Ovary (tissue), 9 donors: ENCODE measurements around the gene PHKB. TPM values are rescaled to one million over a fixed set of nuclear protein-coding genes. Genes with fewer than 3 reads are reported as not detected.

Experiments used
- DNase-seq, 5 donors: peaks; one replicate each; pipeline ENCODE4 v3.0.0-alpha.2; 2019 to 2020
- H3K27ac ChIP-seq, 2 donors: fragments of 200-600 bp; one replicate each; pipeline versions ENCODE4 v1.5.1 to v1.8.0; 2019 to 2022
- H3K27me3 ChIP-seq: fragments of 200-600 bp; one replicate; pipeline ENCODE4 v1.8.0; 2022
- H3K36me3 ChIP-seq: fragments of 200-600 bp; sonication (generic); one replicate; pipeline ENCODE4 v1.5.1; 2019
- H3K4me1 ChIP-seq: one replicate; pipeline ENCODE4 v1.8.1; 2013; ENCODE audit warnings: mild to moderate bottlenecking, moderate library complexity; ENCODE audit not compliant: insufficient read depth
- H3K4me3 ChIP-seq: fragments of 200-600 bp; sonication (generic); one replicate; pipeline ENCODE4 v1.5.1; 2017
- H3K9me3 ChIP-seq, 2 donors: fragments of 200-600 bp in 1 of 2; sonication (generic) in 1 of 2; one replicate each; pipeline versions ENCODE4 v1.5.1 to v1.8.1; 2013 to 2019; ENCODE audit warnings: mild to moderate bottlenecking in 1 of 2, moderate library complexity in 1 of 2
- EP300 ChIP-seq: sonication (generic); formaldehyde crosslinking; IDR thresholded peaks from one replicate; pipeline ENCODE4 v1.6.1; 2017; ENCODE audit warnings: antibody characterized with exemption
- POLR2A ChIP-seq: fragments of 450-650 bp; IDR thresholded peaks from one replicate; pipeline ENCODE4 v1.6.1; 2017; ENCODE audit warnings: antibody characterized with exemption, mild to moderate bottlenecking, moderate library complexity
- WGBS, 3 donors: extraction: QIAGEN DNeasy Blood & Tissue Kit in 1 of 3; methylation state at CpG; one replicate each; pipeline versions ENCODE4 v1.1.5 to v1.1.7; 2013 to 2017; 5-methylcytosine and 5-hydroxymethylcytosine counted together
- intact Hi-C, 4 donors: fragments of 100-400 bp; cut with DNase I; formaldehyde crosslinking; loops; one replicate each; pipeline versions ENCODE4 v1.11.0 to v1.15.1; 2022 to 2023
- polyA plus RNA-seq, 2 donors: library from polyadenylated mRNA; stranded (reverse); fragments of 200-250 nt in 1 of 2; fragments of 350-450 nt in 1 of 2; fragmentation: Illumina TruSeq in 1 of 2; extraction: RNeasy Lipid Tissue Mini Kit (QIAGEN cat#74804) in 1 of 2; gene quantifications; one replicate each; pipeline ENCODE4 v1.2.3, GENCODE V29; 2013 to 2014
- total RNA-seq, 7 donors: library from RNA; depleted of rRNA in 2 of 7; stranded (reverse); fragments of >200 nt in 2 of 7; fragmentation: NEBNext Ultra II Directional in 3 of 7; extraction: Animal tissue kit (Norgen Biotek cat#: 25700) in 3 of 7; gene quantifications; one replicate each; pipeline versions ENCODE4 v1.1.0 to v1.2.4, GENCODE V29; 2016 to 2023
- TF ChIP-seq, protein P1 (sequence below), 3 donors: fragments of 450-650 bp in 2 of 3; fragments of 200-600 bp in 1 of 3; IDR thresholded peaks; one replicate each; pipeline versions ENCODE4 v1.5.1 to v1.8.0; 2016 to 2022; ENCODE audit warnings: antibody characterized with exemption in 3 of 3, mild to moderate bottlenecking in 1 of 3
- donor health status: DM: no; HTN: no; CAD: no; lungs with moderate emphysema.
- donor health status: DM: no; HTN: no; CAD: no.
- donor health status: Bipolar disorder and iron deficiency.
- donor health status: DM: yes; HTN: yes; CAD: no.
- donor health status: DM: no; HTN: no; CAD: no.
- donor health status: DM: yes; HTN: yes; CAD: no.

PHKB gene
- total and polyA plus RNA-seq, 9 donors, result 16.5 to 86.6 (median 59.4) TPM

GRCh38 chr16:47571049-47571448 lies 109.9 kb downstream of the PHKB start:
- Histone ChIP-seq H3K27me3 (no peaks in the 10 kb centered on the region), H3K27ac (no peak overlapping the region), H3K4me1 (no peaks in the 10 kb centered on the region), H3K36me3 (no peaks in the 10 kb centered on the region), H3K9me3 (no peaks in the 10 kb centered on the region), H3K4me3 (no peak overlapping the region)
- intact Hi-C loops, result no loop called here
- no peak for DNase-seq
- TF ChIP-seq POLR2A (no peak), EP300 (no peak)
- TF ChIP-seq, protein P1, sequence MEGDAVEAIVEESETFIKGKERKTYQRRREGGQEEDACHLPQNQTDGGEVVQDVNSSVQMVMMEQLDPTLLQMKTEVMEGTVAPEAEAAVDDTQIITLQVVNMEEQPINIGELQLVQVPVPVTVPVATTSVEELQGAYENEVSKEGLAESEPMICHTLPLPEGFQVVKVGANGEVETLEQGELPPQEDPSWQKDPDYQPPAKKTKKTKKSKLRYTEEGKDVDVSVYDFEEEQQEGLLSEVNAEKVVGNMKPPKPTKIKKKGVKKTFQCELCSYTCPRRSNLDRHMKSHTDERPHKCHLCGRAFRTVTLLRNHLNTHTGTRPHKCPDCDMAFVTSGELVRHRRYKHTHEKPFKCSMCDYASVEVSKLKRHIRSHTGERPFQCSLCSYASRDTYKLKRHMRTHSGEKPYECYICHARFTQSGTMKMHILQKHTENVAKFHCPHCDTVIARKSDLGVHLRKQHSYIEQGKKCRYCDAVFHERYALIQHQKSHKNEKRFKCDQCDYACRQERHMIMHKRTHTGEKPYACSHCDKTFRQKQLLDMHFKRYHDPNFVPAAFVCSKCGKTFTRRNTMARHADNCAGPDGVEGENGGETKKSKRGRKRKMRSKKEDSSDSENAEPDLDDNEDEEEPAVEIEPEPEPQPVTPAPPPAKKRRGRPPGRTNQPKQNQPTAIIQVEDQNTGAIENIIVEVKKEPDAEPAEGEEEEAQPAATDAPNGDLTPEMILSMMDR (IDR thresholded peaks at IDR 0.05), result no peak

DNA sequence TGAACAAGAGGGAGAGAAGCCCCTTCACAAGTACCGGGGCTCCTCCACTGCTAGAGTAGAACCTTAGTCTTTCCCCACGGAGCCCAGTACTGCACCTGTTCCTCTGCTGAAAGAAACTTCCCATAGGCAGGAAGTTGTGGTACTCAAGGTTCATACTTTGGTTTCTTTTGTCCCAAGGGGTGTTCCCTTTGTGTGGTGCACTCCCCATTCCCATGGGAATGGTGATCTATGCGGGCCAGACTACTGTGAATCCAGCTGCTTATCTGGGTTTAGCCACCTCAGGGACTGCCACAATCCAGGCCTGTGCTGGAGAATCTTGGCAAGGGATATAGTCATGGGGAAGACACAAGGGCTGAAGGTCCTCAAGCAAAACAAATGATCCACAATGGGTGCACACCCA lies 110.6 kb downstream of the PHKB start:
- TF ChIP-seq, protein P1 (IDR thresholded peaks at IDR 0.05), result no peak
- no peak for TF ChIP-seq POLR2A
- no peak for TF ChIP-seq EP300
- DNase-seq, result no peak
- no peaks in the 10 kb centered on the region for H3K36me3 ChIP-seq
- H3K27ac ChIP-seq, result no peak overlapping the region
- WGBS, 3 donors, result 92 to 96% (median 95%) methylated on average over 3 of the region's 3 CpGs
- H3K27me3 ChIP-seq, result no peaks in the 10 kb centered on the region
- intact Hi-C loops, result no loop called here
- no peak overlapping the region for H3K4me3 ChIP-seq
- H3K4me1 ChIP-seq, result no peaks in the 10 kb centered on the region
- no peaks in the 10 kb centered on the region for H3K9me3 ChIP-seq

DNA sequence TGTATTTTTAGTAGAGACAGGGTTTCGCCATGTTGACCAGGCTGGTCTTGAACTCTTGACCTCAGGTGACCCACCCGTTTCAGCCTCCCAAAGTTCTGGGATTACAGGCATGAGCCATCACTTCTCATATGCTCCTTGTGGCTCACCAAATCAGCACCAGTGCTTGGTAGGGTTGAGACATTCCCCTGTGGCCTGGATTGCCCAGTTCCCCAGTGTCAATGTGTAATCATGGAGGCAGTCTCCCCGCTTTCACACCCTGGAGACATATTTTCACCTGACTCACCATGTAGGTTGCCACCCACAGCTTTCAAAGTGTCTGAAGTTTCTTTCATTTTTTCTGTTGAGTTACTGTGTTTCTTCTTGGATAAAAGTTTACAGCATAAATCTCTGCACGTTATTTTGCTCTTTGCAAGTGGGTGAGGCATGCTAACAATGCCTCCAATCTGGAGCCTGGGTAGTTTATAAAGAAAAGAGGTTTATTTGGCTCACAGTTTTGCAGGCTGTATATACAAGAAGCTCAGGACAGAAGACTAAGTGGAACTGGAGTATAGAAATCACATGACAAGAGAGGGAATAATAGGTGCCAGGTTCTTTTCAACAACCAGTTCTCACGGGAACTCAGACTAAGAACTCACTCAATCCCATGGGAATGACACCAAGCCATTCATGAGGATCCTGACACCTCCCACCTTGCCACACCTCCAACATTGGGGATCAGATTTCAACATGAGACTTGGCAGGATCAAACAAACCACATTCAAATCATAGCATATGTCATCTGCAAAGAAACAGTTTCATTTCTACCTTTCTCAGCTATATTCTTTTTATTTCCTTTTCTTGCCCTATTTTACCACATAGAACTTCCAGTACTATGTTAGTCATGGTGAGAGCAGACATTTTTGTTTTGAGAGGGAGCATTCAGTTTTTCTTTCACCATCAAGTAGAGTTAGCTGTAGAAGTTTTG lies 113.2 kb downstream of the PHKB start:
- H3K4me1 ChIP-seq, result no peaks in the 10 kb centered on the region
- H3K4me3 ChIP-seq, result no peak overlapping the region
- no peak for DNase-seq
- 70 to 88% (median 85%) methylated on average over 5 of the region's 5 CpGs for WGBS, 3 donors
- no peaks in the 10 kb centered on the region for H3K9me3 ChIP-seq
- H3K36me3 ChIP-seq, result no peaks in the 10 kb centered on the region
- intact Hi-C loops, result no loop called here
- no peak overlapping the region for H3K27ac ChIP-seq
- H3K27me3 ChIP-seq, result no peaks in the 10 kb centered on the region
- TF ChIP-seq POLR2A (no peak), EP300 (no peak)
- TF ChIP-seq, protein P1 (IDR thresholded peaks at IDR 0.05), result no peak

- DNase-seq, result no peak
- Histone ChIP-seq H3K4me1 (no peaks in the 10 kb centered on the region), H3K27me3 (no peaks in the 10 kb centered on the region), H3K4me3 (no peak overlapping the region), H3K36me3 (no peaks in the 10 kb centered on the region), H3K27ac (no peak overlapping the region), H3K9me3 (no peaks in the 10 kb centered on the region)
- no peak for TF ChIP-seq EP300
- TF ChIP-seq, protein P1 (IDR thresholded peaks at IDR 0.05), result no peak
- TF ChIP-seq POLR2A, result no peak
- intact Hi-C loops, result no loop called here
Measured at GRCh38 chr16:47577029-47577428, 115.9 kb downstream of the PHKB start.
